Urothelium cell line (cell line): Measurements from ENCODE around the gene EIF4E3.
A peak's percentile ranks its signal among the peaks of the same experiment; 100 is the strongest.

ENCODE experiments used
- DNase-seq: peaks from one replicate; pipeline ENCODE4 v3.0.0; 2011; ENCODE audit warnings: low spot score, mixed read lengths
- FAIRE-seq: peaks from 2 replicates; lab custom pipeline; 2011; peaks lifted over from hg19 to GRCh38; lab: Jason Lieb, UNC

Gene EIF4E3

DNA sequence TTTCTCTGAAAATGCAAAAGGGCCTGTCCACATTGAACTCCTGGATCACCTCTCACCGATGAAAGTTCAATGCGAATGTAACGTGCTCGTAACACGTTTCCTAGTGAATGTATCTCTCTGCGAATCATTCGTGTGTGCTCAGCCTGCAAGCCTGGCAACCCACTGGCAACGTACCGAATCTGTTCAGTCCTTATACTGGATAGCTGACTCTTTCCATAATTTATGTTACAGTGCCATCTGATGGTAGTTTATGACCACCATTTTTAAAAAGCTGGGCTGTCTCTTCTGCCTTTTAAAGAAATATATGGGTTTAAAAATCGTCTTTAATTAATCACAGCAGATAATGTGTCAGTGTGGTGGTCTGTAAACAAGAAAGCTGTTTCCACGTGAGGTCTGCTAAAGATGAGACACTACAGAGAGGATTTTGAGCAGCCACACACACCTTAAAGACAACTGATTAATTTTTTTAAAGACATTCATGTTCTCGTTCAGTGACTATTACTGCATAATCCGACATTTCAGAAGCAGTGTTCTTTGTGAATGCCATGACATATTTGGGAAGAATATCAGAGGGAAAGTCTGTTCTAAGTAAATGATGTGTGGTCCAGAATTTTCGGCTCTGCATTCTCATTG is 72.3 kb downstream of the EIF4E3 start:
- DNase-seq (peak; percentile 71), FAIRE-seq (peak; percentile 65)

DNA sequence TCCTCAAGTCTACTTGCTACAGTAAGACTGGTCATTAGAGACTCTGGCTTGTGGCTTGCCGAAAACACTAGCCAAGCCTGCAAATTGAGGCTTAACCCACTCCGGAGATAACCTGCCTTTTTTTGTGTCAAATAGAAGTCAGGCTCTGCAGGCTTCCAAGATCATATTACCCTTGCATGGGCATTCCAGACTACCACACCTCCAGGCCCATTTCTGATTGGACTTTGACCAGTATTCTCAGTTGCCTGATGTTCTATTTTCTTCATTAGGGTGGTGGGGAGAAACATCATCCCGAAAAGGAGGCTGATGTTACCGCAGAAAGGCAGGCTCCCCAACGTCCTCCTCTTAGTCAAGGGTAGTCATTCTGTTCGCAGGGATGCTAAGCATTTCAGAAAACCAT is 73.6 kb downstream of the EIF4E3 start:
- no peak for FAIRE-seq
- no peak for DNase-seq

GRCh38 chr3:71650372-71650771 is 74.8 kb downstream of the EIF4E3 start:
- no peak for DNase-seq
- no peak for FAIRE-seq

DNA sequence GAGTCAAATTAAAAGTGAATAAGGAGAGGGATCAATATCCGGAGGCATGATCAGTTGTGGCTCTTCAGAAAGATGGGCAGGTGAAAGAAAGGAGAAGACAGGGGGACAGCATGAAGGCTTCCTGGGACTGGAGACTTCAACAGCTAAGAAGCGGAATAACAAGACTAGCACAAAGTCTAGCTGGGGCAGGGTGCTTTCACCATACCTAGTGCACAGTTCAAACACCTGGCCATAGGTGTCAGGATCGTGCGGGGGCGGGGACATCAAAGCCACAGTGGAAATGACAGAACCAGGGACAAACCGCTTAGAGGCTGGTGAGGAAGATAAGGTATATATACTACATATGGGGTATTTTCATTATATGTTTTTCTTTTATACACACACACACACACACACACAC is 75.4 kb downstream of the EIF4E3 start:
- FAIRE-seq (no peak), DNase-seq (no peak)

GRCh38 chr3:71647751-71648150 is 77.5 kb downstream of the EIF4E3 start:
- DNase-seq, result no peak
- no peak for FAIRE-seq

GRCh38 chr3:71646971-71647370 is 78.2 kb downstream of the EIF4E3 start:
- DNase-seq, result no peak
- no peak for FAIRE-seq

DNA sequence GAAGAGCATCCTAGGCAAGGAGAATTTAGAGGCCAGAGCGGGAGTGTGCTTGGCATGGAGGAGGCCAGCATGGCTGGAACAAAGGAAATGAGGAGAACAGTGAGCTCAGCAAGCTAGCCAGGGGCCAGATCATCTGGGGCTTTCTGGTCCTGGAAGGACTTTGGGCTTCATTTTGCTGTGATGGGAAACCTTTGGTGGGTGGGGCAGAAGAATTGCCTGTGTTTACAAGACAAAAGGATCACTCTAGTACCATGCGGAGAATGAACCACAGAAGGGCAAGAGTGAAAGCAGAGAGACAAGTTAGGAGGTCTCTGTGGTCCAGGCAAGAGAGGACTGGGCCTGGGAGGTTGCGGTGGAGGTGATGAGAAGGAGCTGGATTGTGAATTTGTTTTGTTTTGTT is 80.1 kb downstream of the EIF4E3 start:
- DNase-seq (no peak), FAIRE-seq (no peak)

GRCh38 chr3:71641674-71642073 is 83.5 kb downstream of the EIF4E3 start:
- peak; percentile 18 for DNase-seq

DNA sequence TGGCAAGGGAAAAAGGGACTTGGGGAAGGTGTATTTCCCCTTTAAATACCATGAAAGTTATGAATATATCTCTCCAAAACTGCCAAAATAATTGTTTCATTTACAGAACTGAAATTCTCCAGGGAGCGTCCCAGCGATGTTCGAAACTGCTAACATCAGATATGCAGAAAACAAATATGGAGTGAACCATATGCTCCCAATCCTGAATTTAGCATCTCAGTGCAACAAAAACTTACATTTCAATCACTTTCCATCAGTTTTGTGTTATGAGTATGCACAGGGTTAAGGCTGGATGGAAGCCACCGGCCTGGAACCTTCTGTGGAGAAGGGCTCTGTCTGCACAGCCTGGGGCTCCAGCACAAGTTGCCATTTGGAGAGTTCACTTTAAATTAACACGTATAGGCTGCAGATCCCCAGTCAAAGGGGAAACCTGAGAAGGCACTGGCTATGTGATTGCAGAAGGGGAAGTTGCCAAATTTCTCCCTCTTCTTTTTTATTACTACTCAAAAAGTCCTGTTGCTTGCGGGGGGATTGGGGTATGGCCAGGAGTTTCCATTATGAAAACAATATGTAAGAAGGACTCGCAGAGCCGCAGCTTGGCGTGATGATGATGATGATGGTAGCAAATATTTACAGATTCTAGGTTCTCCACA is 84.7 kb downstream of the EIF4E3 start:
- no peak for FAIRE-seq
- DNase-seq, result no peak

More at GRCh38 chr3:71641674-71642073, 83.5 kb downstream of the EIF4E3 start:
- no peak for FAIRE-seq

- FAIRE-seq, result no peak
- no peak for DNase-seq
Measured at GRCh38 chr3:71636482-71636881, 88.7 kb downstream of the EIF4E3 start.

- DNase-seq (no peak), FAIRE-seq (no peak)
Measured at GRCh38 chr3:71636001-71636400, 89.2 kb downstream of the EIF4E3 start.

DNA sequence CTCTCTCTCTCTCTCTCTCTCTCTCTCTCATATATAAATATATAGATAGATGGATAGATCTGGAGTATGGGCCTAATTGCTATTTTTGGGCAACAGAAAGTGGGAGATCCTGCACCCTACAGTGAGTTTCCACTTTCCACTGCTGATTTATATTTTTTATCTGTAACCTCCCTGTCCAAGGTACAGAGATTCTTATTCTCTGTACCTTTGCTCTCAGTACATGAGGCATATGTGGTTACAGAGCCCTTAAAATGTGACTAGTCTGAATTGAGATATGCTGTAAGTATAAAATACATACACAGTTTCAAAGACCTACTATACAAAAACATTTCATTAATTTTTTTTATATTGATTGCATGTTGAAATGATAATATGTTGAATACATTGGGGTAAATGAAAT is 90.5 kb downstream of the EIF4E3 start:
- no peak for FAIRE-seq

GRCh38 chr3:71629711-71630110 is 95.5 kb downstream of the EIF4E3 start:
- DNase-seq (no peak), FAIRE-seq (no peak)

More for the DNA sequence above, 90.5 kb downstream of the EIF4E3 start:
- no peak for DNase-seq

DNA sequence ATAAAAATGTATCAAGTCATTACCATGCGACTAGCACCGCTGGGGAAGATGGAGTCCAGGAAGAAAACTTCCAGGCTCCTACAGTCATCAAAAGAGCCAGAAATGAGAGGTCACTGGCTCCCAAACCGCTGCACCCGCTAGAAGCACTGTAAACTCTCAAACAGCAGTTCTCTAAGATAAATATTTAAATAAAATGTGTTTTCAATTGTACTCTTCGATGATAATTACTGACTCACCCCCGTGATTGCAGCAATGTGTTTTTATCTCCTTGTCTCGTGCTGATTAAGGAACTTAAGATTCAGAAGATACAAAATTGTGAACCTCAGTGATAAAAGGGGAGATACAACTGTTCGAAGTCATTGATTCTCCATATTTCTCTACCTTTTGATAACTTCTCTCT is 95.9 kb downstream of the EIF4E3 start:
- FAIRE-seq (no peak), DNase-seq (no peak)

DNA sequence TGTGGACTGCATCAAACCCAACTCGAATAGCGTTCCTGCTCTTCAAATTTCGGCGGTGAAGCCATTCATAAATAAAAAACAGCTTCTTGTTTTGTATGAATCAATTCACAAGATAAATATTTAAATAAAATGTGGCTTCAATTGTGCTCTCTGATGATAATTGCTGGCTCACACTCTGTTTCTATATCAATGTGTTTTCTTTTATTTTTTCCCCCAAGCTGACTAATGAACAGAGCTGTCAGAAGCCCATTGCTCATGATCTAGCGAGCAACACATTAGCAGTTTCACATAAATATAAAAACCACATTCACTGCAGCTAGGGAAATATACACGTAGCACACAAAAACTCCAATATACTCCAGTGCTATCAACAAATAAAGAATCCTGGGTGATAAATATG is 96.7 kb downstream of the EIF4E3 start:
- DNase-seq (no peak), FAIRE-seq (no peak)

DNA sequence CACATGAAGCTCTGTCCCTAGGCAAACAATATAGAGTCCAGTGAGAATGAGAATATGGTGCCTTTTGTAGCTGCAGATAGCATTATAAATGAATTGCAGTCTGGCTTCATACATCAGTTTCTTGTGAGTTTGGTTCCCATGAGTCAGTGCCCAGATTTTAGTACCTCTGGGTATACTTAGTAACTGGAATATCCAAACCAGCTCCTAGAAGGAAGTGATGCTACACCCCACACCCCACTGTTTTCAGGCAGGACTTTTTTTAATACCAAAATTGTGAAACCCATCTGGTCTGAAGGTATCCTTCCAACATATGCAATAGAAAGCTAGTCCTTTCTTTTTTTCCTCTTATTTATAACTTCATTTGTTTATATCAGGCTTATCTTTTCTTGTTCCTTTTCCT is 99.5 kb downstream of the EIF4E3 start:
- FAIRE-seq (no peak), DNase-seq (no peak)
